Activated CD4-positive, alpha-beta T cell treated with anti-CD3 and anti-CD28 coated beads, Interleukin-2, amount 50 U/mL, for 16 hours (primary cell): Measurements from ENCODE around the gene SND1.

ENCODE experiments used
- DNase-seq: peaks from one replicate; pipeline ENCODE4 v3.0.0-alpha.2; 2020

Gene SND1

DNA sequence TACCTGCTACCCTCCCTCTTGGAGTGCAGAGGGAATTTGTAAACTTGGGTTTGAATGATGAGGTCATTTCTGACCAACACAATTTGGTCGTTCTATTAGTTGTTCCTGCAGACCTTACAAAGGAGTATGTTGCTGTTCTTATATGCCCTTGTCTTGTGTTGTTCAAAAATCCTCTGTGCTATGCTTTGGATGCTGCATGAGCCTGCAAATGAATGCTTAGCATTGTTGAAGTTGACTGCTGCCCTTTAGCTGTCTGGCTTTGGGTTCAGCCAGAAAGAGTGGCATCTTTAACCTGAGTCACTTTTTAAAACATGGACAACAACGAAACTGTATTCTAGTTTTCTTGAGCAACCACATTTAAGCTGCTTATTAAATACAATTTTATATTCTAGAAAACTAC is 80.3 kb downstream of the SND1 start:
- DNase-seq: no peak

DNA sequence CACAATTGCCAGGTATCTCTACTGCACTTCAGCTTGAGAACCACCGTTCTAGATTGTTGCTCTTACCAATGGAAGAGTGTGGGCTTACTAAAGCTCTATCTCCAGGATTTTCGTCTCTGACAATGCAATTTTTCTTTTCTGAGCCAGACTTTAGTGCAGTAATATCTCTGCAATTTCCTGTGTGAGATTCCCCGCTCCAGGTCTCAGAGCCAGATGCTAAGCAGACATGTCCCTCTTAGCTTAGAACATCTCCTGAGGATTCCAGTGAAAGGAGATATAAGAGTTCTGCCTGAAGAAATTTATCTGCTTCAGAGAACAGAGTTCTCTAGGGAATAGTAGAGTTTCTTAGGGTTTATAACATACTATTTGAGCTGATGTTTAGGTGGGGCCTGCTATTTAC is 82.0 kb downstream of the SND1 start:
- no peak for DNase-seq

DNA sequence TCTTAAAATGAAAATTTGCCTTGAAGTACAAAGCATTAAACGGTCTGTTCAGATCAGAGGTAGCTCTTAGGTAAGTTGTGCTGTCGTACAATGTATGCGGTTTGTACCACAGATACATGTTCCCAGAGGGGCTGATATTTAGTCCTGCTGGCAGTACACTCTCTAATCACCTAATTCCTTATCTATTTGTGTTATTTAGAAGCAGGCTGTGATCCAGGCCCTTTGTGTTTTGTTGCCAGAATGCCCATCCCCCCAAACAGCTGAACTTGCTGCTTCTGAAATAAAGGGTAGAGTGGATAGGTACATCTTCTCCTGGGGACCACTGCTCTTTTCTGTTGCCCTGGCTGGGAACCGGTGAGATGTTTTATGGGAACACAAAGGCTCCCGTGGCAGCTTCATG is 84.5 kb downstream of the SND1 start:
- DNase-seq: no peak

DNA sequence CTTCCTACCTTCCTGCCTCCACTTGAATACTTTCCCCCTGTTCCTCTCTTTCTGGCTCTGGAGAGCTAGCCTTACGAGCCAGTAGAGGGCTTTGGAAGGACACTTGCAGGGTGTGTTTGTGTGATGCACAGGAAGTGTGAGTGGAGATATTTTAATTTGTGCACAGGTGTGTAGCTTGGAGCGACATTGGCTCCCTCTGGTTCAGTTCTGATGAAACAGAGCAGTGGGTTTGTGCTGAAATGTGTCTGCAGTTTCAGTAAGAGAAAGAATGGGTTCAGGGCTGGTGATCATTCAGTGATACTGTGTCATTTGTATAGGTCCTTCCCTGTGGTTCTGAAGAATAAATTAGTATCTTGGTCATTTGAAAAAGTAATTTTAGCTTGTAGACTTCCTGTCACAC is 86.9 kb downstream of the SND1 start:
- DNase-seq: no peak

DNA sequence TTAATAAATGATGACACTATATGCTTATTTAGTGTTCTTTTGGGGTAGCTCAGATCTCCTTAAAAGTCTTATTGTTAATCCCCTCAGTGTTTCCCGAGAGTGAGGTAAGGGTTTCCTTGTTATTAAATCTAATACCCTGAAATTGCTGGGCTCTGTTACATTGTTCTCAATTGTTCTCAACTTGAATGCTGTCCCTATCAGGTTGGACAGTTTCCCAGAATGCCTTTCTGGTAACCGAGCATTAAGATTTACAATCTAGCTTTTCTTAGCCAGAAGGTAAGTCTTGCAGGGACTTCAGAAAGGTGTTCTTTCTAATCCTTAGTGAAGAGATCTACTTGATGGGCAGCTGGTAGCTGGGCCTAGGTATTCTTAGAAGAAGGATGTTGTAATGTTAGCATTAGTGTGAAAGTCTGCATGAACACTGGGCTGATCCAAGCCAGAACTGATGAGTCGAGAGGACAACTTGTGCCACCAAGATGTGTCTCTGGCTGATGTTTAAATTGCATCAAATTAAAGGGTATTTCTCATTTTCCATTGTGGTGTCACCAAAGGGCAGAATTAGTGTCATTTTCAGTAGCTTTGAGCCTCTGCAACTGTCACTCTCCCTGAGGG is 89.9 kb downstream of the SND1 start:
- DNase-seq: no peak

DNA sequence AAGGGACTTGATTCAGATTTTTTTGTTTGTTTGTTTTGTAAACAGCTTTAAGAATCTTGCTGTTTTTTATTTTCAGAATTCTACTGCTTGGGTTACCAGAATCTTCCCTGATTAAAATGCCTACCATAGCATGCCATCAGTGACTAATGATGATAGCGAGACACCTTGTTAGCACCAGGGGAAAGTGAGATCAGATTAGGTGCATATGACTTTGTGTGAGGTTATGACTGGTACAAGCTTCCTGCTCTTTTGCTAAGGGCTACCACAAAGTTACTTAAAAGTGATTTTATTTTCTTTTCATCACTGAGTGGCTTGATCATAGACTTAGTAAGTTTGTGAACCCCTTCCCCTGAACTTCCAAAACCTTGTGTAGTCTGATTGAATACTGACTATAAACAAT is 93.5 kb downstream of the SND1 start:
- peak; percentile 67 for DNase-seq

DNA sequence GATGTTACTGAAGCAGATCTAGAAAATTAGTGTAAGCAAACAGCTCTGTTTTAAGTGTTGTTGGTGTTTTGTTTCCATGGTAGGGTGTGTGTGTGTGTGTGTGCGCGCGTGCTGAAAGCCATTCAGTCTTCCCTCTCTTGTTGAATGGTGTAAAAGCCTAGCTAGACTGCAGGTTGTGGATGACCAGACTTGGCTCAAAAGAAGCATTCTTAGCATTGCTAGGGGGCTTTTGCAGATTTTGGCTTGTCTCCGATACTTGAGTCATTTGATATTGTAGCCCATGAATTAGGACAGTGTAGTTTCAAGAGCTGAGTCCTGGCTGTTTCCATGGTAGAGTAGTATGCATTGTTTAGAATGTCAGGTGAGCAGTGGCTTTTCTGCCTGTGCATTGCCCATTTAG is 99.1 kb downstream of the SND1 start:
- DNase-seq: no peak

DNA sequence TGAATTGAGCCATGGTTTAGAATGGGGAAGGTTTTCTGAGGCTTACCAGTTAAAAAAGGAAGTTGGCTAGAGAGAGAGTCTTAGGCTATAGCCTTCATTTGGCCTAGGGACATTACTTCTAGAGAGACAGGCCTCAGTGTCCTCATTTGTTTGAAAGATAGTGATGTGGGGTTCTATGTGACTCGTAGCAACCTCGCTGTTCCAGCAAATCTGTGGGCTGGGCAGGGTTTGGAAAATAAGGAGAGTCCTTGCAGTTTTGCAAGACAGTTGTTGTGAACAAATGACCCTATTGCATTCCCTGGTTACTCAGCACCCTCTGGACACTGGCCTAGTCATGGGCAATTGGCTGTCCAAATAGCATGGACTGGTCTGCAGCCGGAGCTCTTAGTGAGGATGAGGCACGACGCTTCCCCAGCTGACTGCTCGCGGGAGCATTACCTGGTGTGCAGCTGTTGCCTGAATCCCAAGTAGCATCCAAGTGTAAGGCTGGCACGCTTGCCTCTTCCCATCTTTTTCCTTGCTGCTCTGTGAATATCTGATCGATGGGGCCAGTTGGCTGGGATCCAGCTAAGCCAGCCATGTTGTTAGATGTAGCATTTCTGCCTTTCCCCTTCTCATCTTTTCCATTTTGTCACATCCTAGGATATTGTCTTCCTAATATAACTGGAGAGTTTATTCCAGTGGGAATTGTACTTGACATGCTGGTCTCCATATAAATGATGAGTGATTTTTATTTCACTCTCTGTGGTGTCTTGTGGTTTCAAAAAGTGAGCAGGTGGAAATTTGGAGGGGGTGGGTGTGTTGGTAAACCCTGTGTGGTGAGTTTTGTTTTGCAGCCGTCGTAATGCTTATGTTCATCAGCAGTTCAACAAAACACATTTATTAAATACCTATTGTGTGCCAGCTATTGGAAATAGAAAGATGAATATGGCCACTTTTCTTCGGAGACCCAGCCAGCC is 99.8 kb downstream of the SND1 start:
- DNase-seq: no peak

DNA sequence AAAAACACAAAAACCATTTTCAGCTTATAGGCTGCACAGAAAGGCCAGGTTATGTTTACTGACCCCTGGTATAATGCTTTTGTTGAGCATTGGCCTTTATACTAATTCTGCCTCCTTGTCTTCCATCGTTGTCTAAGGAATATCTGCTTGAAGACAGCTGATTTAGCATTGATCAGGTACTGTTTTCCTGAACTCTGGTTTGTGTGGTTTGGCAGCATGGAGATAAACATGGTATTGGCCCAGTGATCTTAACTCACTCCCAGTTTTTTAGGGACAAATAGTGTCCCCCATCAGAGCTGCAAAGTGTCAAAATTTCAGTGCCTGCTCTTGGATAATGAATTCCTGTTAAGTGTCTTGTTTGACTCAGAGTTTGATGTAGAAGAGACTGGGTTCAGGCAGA is 100.8 kb downstream of the SND1 start:
- no peak for DNase-seq

DNA sequence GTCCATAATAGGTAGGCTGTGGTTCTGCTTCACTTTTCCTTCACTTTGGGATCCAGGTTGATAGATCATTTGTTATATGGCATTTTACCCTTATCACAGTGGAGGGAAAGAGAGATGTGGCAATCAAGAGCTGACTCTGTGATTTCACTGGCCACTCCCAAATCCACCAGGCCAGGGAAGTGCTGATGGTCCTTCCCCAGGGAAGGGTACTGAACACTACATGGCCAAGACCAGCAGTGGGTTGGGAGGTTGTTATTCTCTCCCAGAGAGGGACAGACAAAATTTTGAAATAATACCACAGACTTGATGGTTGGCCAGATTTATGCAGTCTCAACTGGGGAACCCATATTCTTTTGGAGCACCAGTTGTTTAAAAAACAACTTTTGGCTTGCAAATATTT is 102.5 kb downstream of the SND1 start:
- DNase-seq: no peak

DNA sequence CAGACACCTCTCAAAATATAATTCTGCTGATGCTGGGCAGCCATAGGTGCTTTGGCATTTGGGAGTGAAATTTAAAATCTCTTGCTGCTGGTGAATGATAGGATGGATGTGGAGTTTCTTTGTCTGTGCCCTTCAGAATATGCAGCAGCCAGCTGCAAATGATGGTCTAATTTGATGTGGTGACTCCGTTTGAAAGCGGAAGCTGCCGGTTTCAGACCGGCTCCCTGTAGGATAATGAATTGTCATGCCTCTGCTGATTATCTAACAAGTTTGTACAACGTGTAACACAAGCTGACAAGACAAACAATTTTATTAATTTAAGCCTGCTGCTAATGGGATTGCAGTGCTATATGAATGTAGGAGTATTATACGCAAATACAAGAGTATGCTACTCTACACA is 103.5 kb downstream of the SND1 start:
- DNase-seq: no peak

DNA sequence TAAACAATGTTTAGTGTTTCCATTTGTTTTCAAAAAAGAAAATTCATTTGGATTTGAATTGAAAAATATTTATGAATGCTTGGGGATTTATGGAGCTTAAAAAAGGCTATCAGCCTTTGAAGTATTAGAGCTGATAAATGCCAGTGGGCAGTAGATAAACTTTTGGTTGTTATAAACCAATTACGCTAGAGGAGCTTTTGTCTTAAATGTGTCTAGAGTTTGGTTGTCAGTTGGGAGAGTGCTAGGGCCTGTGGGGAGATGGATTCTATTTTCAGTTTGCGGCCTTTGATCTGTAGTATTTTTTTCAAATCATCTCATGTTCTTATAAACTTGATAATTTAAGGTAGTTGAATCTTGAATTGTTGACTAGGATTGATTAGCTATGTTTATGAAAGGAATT is 104.0 kb downstream of the SND1 start:
- no peak for DNase-seq

DNA sequence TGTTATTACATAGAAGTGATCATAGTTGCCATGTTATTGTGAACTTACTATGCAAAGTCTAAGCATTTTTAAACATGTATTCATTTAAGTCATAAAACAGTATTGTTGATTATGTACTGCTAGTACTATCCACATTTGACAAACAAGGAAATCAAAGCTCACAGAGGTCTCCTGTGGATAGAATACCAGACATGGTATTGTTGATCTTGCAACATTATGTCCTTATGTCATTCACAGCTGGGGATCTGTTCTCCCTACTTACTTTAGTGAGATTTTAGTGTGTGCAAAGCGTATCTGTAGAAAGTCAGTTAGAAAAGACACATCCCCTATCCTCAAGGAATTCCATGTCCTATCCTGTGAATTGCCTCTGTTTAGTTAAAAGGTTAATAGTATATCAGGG is 106.1 kb downstream of the SND1 start:
- DNase-seq: no peak

DNA sequence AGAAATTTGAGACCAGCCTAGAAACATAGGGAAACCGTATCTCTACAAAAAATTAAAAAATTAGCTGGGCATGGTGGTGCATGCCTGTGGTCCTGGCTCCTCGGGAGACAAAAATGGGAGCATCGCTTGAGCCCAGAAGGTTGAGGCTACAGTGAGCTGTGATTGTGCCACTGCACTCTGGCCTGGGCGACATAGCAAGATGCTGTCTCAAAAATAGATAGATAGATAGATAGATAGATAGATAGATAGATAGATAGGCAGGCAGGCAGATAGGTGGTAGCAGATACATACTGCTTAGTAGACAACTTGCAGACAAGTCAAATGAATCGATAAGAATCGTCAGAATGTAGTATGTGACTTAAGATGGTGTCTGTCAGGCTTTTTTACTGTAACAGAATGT is 106.9 kb downstream of the SND1 start:
- no peak for DNase-seq

DNA sequence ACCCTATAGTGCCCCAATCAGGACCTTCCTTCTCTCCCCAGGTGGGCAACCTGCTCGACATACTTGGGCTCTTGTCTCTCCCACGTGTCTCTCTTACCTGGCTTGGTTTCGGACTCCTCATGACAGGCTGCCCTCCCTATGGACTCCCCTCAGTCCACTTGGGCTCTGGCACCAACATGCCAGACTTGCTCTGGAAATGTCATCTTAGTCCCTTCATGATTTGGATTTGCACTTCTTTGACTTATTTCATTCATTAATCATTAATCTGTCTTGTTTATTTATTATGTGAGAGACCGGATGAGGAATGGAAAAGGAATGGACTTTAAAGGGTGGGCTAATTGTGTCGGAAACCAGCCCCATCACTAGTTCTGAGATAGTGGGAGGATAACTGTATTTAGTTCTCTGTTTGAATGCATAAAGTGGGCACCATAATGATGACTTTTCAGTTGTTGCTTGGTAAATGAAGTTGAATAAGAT is 108.0 kb downstream of the SND1 start:
- DNase-seq: no peak

DNA sequence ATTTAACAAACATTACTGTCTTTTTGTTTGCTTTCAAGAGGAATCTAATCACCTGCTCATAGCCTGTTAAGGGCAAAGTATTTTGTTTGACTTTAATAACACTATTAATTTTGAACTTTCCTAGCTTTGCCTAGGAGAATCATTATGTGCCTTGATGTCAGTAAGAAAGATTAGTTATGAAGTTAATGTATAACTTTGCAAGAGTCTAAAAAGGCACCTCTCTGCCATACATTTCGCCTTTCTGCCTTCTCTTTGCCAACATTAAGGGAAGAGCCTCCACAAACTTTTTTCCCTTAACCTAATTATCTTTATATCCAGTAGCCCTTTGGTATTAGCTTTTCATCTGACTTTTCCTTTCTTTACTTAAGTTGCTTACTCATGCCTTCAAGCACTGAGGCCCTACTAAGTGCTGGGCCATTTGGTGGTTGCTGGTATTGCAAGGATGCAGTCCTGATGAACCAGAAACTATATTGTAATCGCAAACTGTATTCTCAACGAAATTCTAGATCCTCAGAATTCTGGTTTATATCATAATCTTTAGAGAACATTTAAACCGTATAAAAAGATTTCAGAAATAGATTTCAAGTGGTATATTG is 108.5 kb downstream of the SND1 start:
- DNase-seq: no peak

DNA sequence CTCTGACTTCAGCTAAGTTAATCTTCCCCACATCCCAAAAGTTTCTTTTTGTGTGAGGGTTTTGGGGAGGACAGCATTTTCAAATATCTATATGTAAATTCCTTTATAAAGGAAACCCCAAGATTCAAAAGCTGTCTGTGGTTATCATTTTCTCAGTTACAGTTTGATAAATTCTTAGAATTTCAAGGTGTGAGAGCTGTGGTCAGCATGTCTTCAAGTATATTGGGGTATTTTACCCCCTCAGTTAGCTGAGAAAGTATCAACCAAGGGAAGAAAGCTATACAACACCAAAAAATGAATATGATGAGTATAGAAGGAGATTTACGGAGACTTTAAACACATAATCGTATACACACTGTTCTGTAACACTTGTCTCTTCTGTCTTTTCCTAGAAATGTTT is 109.2 kb downstream of the SND1 start:
- DNase-seq: no peak

DNA sequence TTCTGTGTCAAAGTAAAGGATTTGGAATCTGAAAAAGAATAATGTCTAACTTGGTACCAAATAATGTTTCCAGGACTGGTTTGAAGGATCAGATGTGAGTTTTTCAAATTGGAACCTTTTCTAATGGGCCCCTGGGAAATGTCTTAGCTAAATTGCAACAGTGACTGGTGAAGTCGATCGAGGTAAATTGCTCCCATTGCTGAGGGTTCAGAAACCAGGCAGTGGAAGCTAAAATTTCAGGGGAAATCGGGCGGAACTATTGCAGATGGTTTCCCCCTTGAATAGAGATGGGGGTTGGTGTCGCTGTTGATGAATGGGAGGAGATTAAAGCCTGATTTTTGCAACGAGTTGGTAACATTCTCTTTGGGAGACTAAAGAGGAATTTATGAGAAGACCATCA is 112.7 kb downstream of the SND1 start:
- no peak for DNase-seq

DNA sequence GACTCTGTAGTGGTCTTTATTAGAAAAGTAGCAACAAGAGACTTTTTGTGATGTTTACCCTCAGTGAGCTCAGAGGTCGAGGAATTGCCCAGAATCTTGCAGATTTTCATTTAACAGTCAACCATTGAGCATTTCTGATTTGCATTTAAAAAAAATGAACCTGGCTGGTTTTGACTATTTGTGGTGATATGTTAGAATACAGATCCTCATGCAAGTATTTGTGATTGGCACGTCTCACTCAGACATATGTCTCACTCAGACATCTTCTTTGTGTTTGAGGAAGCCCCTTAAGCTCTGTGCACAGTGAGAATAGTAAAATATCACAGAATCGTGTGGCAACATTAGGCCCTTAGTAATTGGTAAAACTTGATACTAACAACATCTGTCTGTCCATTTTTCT is 113.2 kb downstream of the SND1 start:
- DNase-seq: no peak

DNA sequence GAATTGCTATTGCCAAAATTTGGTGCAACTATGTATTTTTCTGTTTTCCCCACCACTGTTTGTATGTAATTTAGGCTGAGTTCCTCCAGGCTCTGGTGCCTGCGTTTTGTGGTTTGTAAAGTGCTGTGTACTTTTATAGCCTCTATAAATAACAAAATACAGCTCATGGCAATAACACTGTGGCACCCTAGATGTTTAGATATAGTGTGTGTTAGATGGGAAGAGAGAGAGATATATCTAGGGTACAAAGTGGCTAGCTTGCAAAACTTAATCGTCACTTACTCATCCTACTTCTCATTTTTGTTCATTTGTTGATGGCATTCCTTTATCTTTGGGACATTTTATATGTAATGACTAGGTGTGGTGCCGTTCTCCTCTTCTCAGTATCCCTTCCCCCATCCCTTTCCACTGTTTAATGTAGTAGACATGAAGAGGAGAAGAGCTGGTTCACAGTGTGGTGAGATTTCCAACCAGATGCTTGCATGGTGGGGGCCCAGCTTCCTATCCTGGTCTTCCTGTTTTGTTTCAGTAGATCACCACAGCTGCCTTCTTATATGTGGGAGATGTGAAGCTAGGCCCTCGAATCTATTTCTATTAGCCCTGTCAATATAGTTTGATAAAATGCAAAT is 115.0 kb downstream of the SND1 start:
- no peak for DNase-seq

DNA sequence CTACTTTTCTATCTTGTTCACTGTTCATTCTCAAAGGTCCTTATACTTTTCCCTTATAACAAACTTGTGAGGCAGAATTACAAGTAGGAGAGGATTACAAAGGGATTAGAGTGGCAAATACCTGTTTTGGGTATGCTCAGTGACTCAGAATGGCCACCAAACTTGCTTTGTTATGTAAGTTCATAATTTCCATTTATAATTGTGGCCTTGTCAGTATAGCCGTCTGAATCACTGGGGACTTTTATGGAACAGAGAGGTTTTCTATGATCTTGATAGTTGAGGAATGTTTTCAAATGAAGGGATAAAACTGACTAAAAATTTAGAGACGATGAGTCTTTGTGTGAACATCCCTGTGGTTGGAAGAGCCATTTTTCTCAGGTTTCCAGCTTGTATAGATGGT is 116.2 kb downstream of the SND1 start:
- no peak for DNase-seq

DNA sequence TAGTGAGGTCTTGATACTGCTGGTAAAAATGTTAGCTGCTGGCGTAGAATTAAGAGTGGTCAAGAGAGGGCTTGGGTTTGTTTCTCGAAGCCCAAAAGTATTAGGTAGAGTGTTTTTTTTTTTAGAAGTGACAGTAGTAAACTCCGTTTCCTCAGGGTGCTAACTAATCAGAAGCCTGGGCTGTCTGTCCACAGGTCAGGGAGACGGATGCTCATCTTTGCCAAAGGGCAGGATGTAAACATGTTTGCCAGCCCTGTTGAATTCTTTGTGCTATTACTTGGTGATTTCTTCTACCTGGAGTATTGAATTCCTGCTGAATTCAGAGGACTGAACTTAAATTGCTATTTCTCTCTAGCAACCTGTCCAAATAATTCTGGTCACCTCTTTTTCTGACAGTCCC is 117.1 kb downstream of the SND1 start:
- no peak for DNase-seq

DNA sequence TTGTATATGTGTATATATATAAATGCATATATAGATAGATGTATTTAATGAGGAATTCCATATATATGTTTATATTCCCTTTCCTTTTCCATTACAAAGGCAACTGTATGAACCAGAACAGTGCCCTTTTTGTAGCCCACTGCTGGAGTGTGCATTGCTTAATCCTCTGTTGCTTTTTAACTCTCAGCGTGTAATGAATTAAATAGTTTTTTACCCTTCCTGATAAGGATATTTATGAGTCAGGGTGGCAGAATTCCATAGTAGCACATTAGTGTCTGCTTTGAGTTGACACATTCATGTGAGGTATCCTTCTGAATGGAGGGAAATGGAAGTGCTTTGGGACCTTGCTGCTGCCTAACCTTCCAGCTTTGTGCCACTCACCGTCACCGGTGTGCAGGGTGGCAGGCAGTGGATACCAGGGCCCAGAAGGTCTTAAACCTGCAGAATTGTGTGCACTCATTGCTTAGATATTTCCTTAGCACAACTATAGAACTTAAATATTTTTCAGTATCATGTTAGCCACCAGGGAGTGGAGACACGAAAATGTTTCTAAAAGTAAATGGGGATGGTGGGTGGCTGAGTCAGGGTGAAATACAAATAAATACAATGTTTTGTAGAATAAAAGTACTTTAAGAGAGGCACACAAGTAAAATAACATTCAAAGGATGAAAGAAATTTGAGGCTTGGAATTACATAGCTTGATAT is 117.9 kb downstream of the SND1 start:
- DNase-seq: no peak
